Activated CD4-positive, alpha-beta T cell treated with anti-CD3 and anti-CD28 coated beads, Interleukin-2, amount 10 ng/mL, durations not matched to agents 7 days and 5 days (primary cell): ENCODE data around the gene HMX1. TPM values are rescaled to one million over a fixed set of nuclear protein-coding genes. Genes with fewer than 3 reads are reported as not detected.
A peak's percentile ranks its signal among the peaks of the same experiment; 100 is the strongest.

Experiments used
- CTCF ChIA-PET: fragments of 350-600 bp; sonication (Branson Sonifier 250); formaldehyde crosslinking; loops from one replicate; lab custom pipeline; 2021; ENCODE audit warnings: antibody characterized with exemption; lab: Charles Lee
- POLR2A ChIA-PET: fragments of 350-600 bp; sonication (Branson Sonifier 250); formaldehyde crosslinking; loops from one replicate; lab custom pipeline; 2021; ENCODE audit warnings: antibody characterized with exemption; lab: Charles Lee
- DNase-seq: peaks from one replicate; pipeline ENCODE4 v3.0.0-alpha.2; 2020
- H3K27ac Mint-ChIP-seq: one replicate; pipeline ENCODE4 v1.8.0; 2021; ENCODE audit warnings: mild to moderate bottlenecking, moderate library complexity, mixed read lengths
- H3K27me3 Mint-ChIP-seq: one replicate; pipeline ENCODE4 v1.8.0; 2021; ENCODE audit warnings: mixed read lengths
- H3K36me3 Mint-ChIP-seq: one replicate; pipeline ENCODE4 v1.8.0; 2021; ENCODE audit warnings: low read depth, mixed read lengths
- H3K4me1 Mint-ChIP-seq: one replicate; pipeline ENCODE4 v1.8.0; 2021; ENCODE audit warnings: mixed read lengths
- H3K4me3 Mint-ChIP-seq: one replicate; pipeline ENCODE4 v1.8.0; 2021; ENCODE audit warnings: mild to moderate bottlenecking, moderate library complexity, mixed read lengths
- H3K9me3 Mint-ChIP-seq: one replicate; pipeline ENCODE4 v1.8.0; 2021; ENCODE audit warnings: mixed read lengths
- total RNA-seq, 2 experiments: library from RNA; stranded (reverse); gene quantifications; one replicate each; pipeline ENCODE4 v1.2.3, GENCODE V29; 2021

Gene HMX1
- total RNA-seq, 2 experiments from 2014 or later: not detected

DNA sequence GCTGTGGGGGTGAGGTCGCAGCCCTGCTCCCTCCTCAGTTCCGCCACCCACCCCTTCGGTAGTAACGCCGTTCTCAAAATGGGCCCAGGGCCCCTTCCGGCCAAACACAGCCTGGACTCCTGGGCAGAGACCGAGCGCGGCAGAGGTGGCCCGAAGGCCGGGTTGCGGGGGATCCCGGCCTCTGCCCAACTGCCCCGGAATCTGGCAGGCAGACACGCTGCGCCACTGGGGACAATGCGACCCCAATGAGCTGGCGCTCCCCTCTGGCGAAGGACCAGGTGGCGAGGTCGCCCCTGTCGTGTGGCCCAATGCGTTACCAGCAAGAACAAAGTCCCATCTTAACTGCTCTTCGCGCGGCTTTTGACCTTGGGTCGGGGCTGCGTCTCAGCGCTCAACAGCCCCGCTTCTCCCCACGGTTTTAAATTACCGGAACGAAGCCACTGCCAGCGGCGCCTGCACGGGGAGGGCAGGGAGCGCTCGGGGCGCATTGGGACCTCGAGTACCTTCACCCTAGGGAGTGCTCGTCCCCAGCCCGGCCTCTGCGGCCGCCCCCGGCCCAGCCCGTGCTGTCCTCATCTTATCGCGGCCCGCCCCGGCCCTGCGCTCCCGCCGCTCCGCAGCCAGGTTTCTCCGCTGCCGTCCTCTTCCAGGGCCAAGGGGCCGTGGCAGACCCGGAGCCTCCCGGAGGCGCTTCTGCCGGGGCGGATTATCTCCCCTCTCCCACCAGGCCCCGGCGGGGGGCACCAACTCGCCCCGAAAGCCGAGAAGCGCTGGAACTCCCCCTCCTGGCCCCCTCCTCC lies 22.2 kb upstream of the HMX1 start:
- no peak overlapping the region for H3K27ac Mint-ChIP-seq
- no peaks in the 10 kb centered on the region for H3K9me3 Mint-ChIP-seq
- ChIA-PET POLR2A (no interaction called here), CTCF (no interaction called here)
- H3K27me3 Mint-ChIP-seq: peaks cover 39% of the 10 kb centered on the region
- no peak for DNase-seq
- no peaks in the 10 kb centered on the region for H3K36me3 Mint-ChIP-seq
- H3K4me3 Mint-ChIP-seq: no peak overlapping the region
- no peaks in the 10 kb centered on the region for H3K4me1 Mint-ChIP-seq

DNA sequence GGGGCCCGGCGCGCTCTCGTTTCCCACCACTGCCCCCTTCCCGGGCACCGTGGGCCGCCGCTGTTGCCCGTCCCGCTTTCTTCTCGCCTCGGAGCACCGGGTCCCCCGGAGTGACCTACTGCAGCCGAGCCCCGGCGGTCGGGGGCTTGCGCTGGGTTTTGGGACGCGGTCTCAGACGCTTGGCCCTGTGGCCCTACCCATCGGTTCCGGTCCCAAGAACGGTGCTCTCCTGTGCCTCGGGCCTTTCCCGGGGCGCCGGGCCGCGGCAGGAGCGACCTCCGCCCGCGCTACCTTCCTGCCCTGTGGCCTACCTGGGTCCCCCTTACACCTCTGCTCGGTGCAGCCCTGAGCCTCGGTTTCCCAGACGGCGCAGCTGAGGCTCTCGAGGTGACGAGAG lies 21.6 kb upstream of the HMX1 start:
- no peaks in the 10 kb centered on the region for H3K36me3 Mint-ChIP-seq
- DNase-seq: no peak
- no peaks in the 10 kb centered on the region for H3K4me1 Mint-ChIP-seq
- H3K27ac Mint-ChIP-seq: no peak overlapping the region
- POLR2A ChIA-PET: no interaction called here
- H3K9me3 Mint-ChIP-seq: no peaks in the 10 kb centered on the region
- no peak overlapping the region for H3K4me3 Mint-ChIP-seq
- peaks cover 44% of the 10 kb centered on the region for H3K27me3 Mint-ChIP-seq
- CTCF ChIA-PET: no interaction called here

DNA sequence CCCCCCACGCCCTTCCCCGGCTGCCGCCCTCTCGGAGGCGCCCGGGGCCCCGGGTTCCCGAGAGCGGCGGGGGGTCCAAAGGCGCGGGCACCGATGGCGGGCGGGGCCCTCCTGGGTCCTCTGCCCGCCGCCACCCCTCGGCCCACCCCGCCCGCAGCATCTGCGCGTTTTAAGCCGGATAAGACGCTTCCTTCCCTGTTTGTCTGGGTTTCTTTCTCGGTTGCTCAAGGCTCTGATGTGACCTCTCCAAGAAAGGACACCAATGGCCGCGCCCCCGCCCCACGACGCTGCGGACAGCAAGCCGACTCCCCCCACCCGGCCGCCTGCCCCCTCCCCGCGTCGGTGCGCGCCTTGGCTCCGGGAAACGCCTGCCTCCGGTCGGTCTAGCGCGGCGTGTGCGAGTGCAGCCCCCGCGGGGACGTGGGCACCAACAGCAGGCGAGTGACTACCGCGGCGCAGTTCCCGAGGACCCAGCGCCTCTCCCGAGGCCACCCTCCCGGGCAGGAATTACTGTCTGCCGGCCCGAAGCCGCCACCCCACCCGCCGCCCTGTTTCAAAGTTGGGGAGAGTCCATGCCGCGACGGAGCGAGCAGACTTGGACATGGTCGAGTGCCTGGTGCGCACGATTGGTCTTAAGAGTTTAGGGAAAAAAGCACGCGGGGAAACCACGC lies 21.1 kb upstream of the HMX1 start:
- ChIA-PET POLR2A (no interaction called here), CTCF (no interaction called here)
- no peak for DNase-seq
- Mint-ChIP-seq H3K4me3 (no peak overlapping the region), H3K9me3 (no peaks in the 10 kb centered on the region), H3K36me3 (no peaks in the 10 kb centered on the region), H3K27me3 (peaks cover 44% of the 10 kb centered on the region), H3K27ac (no peak overlapping the region), H3K4me1 (no peaks in the 10 kb centered on the region)

DNA sequence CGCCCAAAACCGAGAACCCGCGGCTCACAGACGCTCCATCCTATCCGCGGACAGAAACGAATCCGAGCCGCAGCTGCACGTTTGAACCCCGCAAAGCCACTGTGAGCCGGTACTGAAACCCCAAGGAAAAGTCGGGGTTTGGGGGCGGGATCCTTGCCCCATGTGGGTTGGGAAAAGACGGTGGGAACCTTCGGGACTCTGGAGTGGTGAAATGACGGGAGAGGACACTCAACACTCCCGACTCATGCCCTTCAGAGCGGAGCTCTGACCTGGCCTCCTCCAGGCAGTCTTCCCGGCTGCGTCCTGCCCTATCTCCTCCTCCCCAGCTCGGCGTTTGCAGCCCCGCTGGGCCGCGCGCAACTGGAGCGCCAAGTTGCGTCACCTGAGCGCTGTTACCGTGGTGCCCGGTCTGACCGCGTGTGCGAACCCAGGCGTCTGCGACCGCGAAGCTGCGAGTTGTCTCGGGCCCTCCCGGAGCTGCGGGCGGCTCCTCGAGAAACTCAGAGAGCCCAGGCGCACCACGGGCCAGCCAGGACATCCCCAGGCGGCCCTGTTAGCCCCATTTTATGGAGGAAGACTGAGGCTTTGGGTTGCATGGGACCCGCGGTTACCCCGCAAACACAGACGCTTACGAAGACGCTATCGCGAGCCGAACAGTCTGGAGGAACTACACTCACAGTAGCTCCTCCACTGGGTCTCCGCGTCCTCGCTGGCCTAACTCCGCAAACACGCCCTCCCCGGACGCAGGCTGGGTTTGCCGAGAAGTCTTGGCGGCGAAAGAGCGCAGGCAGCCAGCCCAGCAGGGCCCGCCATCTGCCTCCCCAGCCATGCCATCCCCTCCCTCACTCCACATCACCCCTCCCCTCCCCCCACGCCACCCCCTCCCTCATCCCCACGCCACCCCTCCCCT lies 20.3 kb upstream of the HMX1 start:
- ChIA-PET CTCF (interaction anchor here (1.1 kb wide), 1 partner anchor 12 kb away, joined by 3 read pairs; no protein-coding TSS in a partner anchor), POLR2A (no interaction called here)
- H3K9me3 Mint-ChIP-seq: no peaks in the 10 kb centered on the region
- H3K27me3 Mint-ChIP-seq: peaks cover 44% of the 10 kb centered on the region
- no peak overlapping the region for H3K4me3 Mint-ChIP-seq
- H3K27ac Mint-ChIP-seq: peak overlapping the region; percentile 78
- no peaks in the 10 kb centered on the region for H3K4me1 Mint-ChIP-seq
- H3K36me3 Mint-ChIP-seq: no peaks in the 10 kb centered on the region
- DNase-seq: no peak

DNA sequence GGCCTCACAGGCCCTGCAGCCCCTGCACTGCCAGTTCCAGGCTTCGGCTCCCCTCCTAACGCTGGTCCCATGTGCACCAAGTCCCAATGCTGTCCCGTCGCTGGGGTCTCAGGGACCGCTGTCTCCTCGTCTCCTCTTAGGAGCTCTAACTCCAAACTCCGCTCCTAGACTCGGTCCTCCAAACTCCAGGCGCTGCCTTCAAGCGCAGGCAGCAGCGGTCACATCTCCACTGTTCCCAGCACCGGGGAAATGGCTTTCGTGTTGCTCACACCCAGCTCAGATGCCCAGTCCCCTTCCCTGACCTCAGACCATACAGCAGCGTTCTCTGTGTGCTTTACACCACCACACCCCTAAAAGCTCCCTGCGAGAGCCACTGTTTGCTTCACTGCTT lies 19.6 kb upstream of the HMX1 start:
- POLR2A ChIA-PET: no interaction called here
- H3K27ac Mint-ChIP-seq: peak overlapping the region; percentile 78
- CTCF ChIA-PET: interaction anchor here (1.1 kb wide), 1 partner anchor 12 kb away, joined by 3 read pairs; no protein-coding TSS in a partner anchor

DNA sequence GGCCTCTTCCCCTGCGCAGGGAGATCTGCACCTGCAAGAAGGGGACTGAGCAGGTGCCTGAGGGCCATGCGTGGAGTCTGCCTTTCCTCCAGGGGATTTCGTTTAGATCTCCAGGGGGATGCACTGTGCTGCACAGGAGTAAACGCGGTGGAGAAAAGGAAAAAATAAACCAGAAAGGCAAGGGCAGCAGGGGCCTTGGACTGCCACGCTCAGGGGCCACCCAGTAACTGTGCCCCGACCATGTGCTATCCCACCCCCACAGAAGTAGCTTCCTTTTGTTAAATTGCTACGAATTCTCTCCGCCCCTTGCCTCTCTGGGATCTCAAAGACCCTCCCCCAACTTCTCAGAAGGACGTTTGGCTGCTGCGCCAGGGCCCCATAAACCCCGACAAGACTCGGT lies 17.2 kb upstream of the HMX1 start:
- Mint-ChIP-seq H3K27ac (no peak overlapping the region), H3K9me3 (no peaks in the 10 kb centered on the region), H3K27me3 (peaks cover 38% of the 10 kb centered on the region), H3K4me3 (no peak overlapping the region), H3K4me1 (no peaks in the 10 kb centered on the region), H3K36me3 (no peaks in the 10 kb centered on the region)
- ChIA-PET POLR2A (no interaction called here), CTCF (interaction anchor here (0.6 kb wide), 1 partner anchor 10 kb away, joined by 3 read pairs; no protein-coding TSS in a partner anchor)
- DNase-seq: no peak

More for the DNA sequence above, 19.6 kb upstream of the HMX1 start:
- H3K4me1 Mint-ChIP-seq: no peaks in the 10 kb centered on the region
- H3K4me3 Mint-ChIP-seq: no peak overlapping the region
- no peaks in the 10 kb centered on the region for H3K36me3 Mint-ChIP-seq
- no peaks in the 10 kb centered on the region for H3K9me3 Mint-ChIP-seq
- peaks cover 45% of the 10 kb centered on the region for H3K27me3 Mint-ChIP-seq
- no peak for DNase-seq

DNA sequence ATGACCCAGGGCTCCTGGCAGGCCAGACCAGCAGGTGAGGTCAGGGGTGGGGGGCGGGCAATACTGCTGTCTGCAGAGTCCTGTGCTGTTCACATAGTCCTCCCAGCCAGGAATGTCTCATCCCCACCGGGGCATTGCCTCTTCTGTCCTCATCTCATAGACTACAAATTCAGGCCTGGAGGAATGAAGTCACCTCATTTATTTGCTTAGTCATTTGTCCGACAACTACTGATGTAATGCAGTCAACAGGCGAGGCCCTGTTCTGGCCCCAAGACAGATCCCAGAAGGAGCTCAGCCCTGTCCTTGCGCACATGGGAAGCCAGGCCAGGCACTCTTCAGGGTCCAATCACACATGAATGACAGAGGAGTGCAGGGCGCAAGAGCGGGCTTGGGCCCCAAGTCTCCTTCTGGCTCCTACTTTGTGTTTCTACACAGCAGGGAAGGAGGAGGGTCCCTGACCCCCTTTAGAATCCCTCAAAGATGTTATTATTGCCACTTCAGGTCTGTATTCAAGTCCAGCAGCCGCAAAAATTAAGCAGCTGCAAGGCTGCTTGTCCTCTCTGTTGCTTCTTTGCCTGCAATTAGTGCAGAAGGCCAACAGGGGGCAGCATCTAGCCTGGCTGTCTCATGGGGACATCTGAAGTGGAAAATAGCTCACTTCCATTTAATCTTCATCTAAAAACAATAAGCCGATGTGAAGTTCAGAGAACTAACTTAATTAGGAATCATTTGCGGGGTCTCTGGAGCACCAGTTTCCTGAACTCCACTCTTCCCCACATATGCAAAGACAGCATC lies 15.2 kb upstream of the HMX1 start:
- H3K27ac Mint-ChIP-seq: no peak overlapping the region
- no peaks in the 10 kb centered on the region for H3K4me1 Mint-ChIP-seq
- no peak for DNase-seq
- no peak overlapping the region for H3K4me3 Mint-ChIP-seq
- no peaks in the 10 kb centered on the region for H3K9me3 Mint-ChIP-seq
- H3K27me3 Mint-ChIP-seq: peaks cover 25% of the 10 kb centered on the region
- ChIA-PET CTCF (interaction anchor here (0.6 kb wide), 1 partner anchor 220 kb away, joined by 3 read pairs; no protein-coding TSS in a partner anchor), POLR2A (no interaction called here)
- H3K36me3 Mint-ChIP-seq: no peaks in the 10 kb centered on the region

DNA sequence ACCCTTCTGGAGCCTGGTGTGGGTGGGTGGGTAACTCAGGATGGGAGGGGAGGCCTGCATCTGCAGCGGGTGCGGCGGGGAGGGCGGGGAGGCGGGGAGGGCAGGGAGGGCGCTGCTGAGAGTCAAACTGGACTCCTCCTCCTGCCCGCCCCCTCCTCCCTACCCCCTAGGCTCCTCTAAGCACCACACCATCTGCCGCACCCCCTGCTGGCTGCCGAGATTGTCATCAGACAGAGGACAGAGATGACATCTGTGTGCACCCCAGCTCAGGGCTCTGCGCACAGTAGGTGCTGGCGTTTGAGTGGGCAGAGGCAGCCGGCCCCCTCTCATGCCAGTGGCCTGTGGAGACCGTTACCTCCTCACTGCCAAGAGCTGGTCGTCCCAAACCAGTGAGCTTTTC lies 10.6 kb upstream of the HMX1 start:
- ChIA-PET CTCF (no interaction called here), POLR2A (no interaction called here)
- H3K27ac Mint-ChIP-seq: no peak overlapping the region
- H3K4me3 Mint-ChIP-seq: no peak overlapping the region
- H3K9me3 Mint-ChIP-seq: no peaks in the 10 kb centered on the region
- no peaks in the 10 kb centered on the region for H3K4me1 Mint-ChIP-seq
- no peaks in the 10 kb centered on the region for H3K36me3 Mint-ChIP-seq
- no peak for DNase-seq
- H3K27me3 Mint-ChIP-seq: peaks cover 7% of the 10 kb centered on the region

DNA sequence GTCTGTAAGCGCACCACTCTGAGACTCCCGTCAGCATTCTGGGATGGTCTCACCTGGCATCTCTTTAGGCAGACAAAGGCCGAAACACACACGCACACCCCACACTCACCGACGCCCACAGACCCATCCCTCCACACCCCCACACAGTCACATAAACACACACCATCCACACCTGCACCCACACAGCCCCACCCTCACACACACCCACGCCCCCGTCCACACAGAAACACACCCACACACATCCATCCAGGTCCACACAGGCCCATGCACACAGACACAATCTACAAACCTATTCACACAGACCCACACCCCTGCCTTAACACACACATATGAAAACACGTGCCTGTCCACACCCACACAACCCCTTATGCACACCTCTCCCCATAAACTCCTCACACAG lies 9.2 kb upstream of the HMX1 start:
- POLR2A ChIA-PET: no interaction called here
- CTCF ChIA-PET: no interaction called here
- DNase-seq: no peak
- Mint-ChIP-seq H3K4me1 (no peaks in the 10 kb centered on the region), H3K9me3 (no peaks in the 10 kb centered on the region), H3K27ac (no peak overlapping the region), H3K36me3 (no peaks in the 10 kb centered on the region), H3K27me3 (peaks cover 19% of the 10 kb centered on the region), H3K4me3 (no peak overlapping the region)

DNA sequence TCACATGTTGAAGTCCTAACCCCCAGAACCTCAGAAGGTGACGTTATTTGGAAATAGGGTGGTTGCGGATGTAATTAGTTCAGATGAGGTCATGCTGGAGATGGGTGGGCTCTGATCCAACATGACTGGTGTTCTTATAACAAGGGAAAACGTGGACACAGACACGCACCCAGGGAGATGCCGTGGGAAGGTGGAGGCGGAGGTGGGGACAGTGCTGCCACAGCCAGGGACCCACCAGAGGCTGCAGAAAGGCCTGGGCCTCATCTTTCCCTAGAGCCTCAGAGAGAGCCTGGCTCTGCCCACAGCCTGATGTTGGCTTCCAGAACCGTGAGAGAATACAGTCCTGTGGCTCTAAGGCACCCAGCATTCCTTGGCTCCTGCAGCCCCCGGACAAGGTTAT lies 7.9 kb upstream of the HMX1 start:
- Mint-ChIP-seq H3K27me3 (peaks cover 32% of the 10 kb centered on the region), H3K27ac (no peak overlapping the region), H3K4me3 (no peak overlapping the region), H3K9me3 (peaks cover 3% of the 10 kb centered on the region), H3K4me1 (no peaks in the 10 kb centered on the region), H3K36me3 (no peaks in the 10 kb centered on the region)
- POLR2A ChIA-PET: no interaction called here
- DNase-seq: no peak
- CTCF ChIA-PET: interaction anchor here (1.1 kb wide), 1 partner anchor 12 kb away, joined by 3 read pairs; no protein-coding TSS in a partner anchor

DNA sequence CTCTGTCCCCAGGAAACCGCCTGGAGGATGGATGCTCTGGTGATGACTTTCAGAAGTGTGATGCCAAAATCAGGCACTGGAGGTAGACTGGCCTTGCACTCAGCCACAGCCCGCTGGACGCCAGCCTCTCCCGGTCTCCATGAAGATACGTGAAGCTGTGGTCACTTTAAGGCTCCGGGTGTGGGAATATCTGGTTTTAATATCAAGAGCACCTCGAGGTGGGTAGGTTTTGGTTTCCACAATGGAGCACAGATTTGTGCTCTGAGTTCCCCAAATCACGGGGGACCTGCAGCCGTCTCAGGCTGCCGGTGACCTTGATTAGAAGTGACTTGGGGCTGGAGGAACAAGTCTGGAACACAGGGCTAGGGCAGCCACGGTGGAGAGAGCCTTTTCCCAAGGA lies 6.8 kb upstream of the HMX1 start:
- CTCF ChIA-PET: no interaction called here
- peaks cover 37% of the 10 kb centered on the region for H3K27me3 Mint-ChIP-seq

DNA sequence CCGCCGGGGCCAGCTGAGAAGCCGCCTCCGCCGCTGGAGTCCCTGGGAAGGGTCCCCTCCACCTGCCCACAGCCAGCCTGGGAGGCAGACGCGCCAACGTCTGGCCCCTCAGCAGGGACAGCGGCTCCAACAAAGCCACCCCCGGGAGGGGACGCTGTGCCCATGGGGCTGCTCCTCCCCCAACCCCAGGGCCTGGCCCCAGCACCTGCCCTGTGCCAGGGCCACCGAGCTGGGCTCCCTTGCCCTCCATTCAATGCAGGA lies 6.1 kb upstream of the HMX1 start:
- H3K27me3 Mint-ChIP-seq: peaks cover 40% of the 10 kb centered on the region
- no peaks in the 10 kb centered on the region for H3K4me1 Mint-ChIP-seq
- POLR2A ChIA-PET: no interaction called here
- H3K36me3 Mint-ChIP-seq: no peaks in the 10 kb centered on the region
- no peak for DNase-seq
- H3K27ac Mint-ChIP-seq: no peak overlapping the region
- H3K9me3 Mint-ChIP-seq: peaks cover 3% of the 10 kb centered on the region
- CTCF ChIA-PET: no interaction called here
- no peak overlapping the region for H3K4me3 Mint-ChIP-seq

More for the DNA sequence above, 6.8 kb upstream of the HMX1 start:
- no peaks in the 10 kb centered on the region for H3K4me1 Mint-ChIP-seq
- H3K4me3 Mint-ChIP-seq: no peak overlapping the region
- no peaks in the 10 kb centered on the region for H3K36me3 Mint-ChIP-seq
- POLR2A ChIA-PET: no interaction called here
- no peak overlapping the region for H3K27ac Mint-ChIP-seq
- no peak for DNase-seq
- peaks cover 3% of the 10 kb centered on the region for H3K9me3 Mint-ChIP-seq
